PC-3 (cell line): ENCODE results near the gene ARIH2. TPM values are rescaled to one million over a fixed set of nuclear protein-coding genes. Genes with fewer than 3 reads are reported as not detected.
A peak's percentile ranks its signal among the peaks of the same experiment; 100 is the strongest.

Source experiments
- ATAC-seq: fragments of 200-7000 bp; cut with Tn5 transposase; 2 replicates; pipeline ENCODE4 v1.9.1; 2020; ENCODE audit warnings: mild to moderate bottlenecking, moderate library complexity
- BruUV-seq: library from RNA; stranded (reverse); fragments of 400-500 nt; replicated peaks from 2 replicates; lab custom pipeline; 2021; lab: Mats Ljungman, UMichigan
- CTCF ChIA-PET: fragments of 300-600 bp; sonication (Branson Sonifier 250); formaldehyde crosslinking; loops from one replicate; lab custom pipeline; 2022; ENCODE audit warnings: antibody characterized with exemption; lab: Charles Lee
- POLR2A ChIA-PET: fragments of 300-600 bp; sonication (Branson Sonifier 250); formaldehyde crosslinking; loops from one replicate; lab custom pipeline; 2022; ENCODE audit warnings: antibody characterized with exemption; ENCODE audit not compliant: unreplicated experiment; lab: Charles Lee
- DNase-seq: peaks from one replicate; pipeline ENCODE4 v3.0.0-alpha.2; 2015
- H2AFZ ChIP-seq: fragments of 300-600 bp; sonication (generic); 2 replicates; pipeline ENCODE4 v1.6.0; 2016; ENCODE audit warnings: antibody characterized with exemption, low read length
- H3F3A ChIP-seq: fragments of 300-600 bp; sonication (generic); one replicate; pipeline ENCODE4 v1.6.0; 2017; ENCODE audit warnings: antibody characterized with exemption, low read length, control low read depth, mild to moderate bottlenecking; ENCODE audit not compliant: unreplicated experiment
- H3K27ac ChIP-seq: fragments of 300-600 bp; sonication (generic); 2 replicates; pipeline ENCODE4 v1.5.1; 2016; ENCODE audit warnings: mild to moderate bottlenecking, low read length
- H3K27me3 ChIP-seq: fragments of 300-600 bp; sonication (generic); 2 replicates; pipeline ENCODE4 v1.6.1; 2016; ENCODE audit warnings: low read length, mixed read lengths
- H3K36me3 ChIP-seq: fragments of 300-600 bp; sonication (generic); 2 replicates; pipeline ENCODE4 v1.6.1; 2016; ENCODE audit warnings: low read depth, mixed run types, low read length, mixed read lengths
- H3K4me1 ChIP-seq: fragments of 300-600 bp; sonication (generic); 2 replicates; pipeline ENCODE4 v1.5.1; 2016; ENCODE audit warnings: low read length; ENCODE audit not compliant: insufficient read depth
- H3K4me2 ChIP-seq: fragments of 300-600 bp; sonication (generic); 2 replicates; pipeline ENCODE4 v1.6.0; 2016; ENCODE audit warnings: low read length
- H3K4me3 ChIP-seq: fragments of 300-600 bp; sonication (generic); 2 replicates; pipeline ENCODE4 v1.5.1; 2016; ENCODE audit warnings: mild to moderate bottlenecking, low read length, mixed read lengths
- H3K79me2 ChIP-seq: fragments of 300-600 bp; sonication (generic); 2 replicates; pipeline ENCODE4 v1.6.1; 2017; ENCODE audit warnings: low read length, mixed read lengths
- H3K9ac ChIP-seq: fragments of 300-600 bp; sonication (generic); 2 replicates; pipeline ENCODE4 v1.6.0; 2016; ENCODE audit warnings: mild to moderate bottlenecking, low read length
- H3K9me2 ChIP-seq: fragments of 300-600 bp; sonication (generic); replicated peaks from 2 replicates; pipeline ENCODE4 v1.6.1; 2016; ENCODE audit warnings: mixed run types, low read length, mixed read lengths
- H3K9me3 ChIP-seq: fragments of 300-600 bp; sonication (generic); 2 replicates; pipeline ENCODE4 v1.6.1; 2016; ENCODE audit warnings: low read length, mixed read lengths
- H4K20me1 ChIP-seq: fragments of 300-600 bp; sonication (generic); 2 replicates; pipeline ENCODE4 v1.6.1; 2016; ENCODE audit warnings: low read length, mixed read lengths
- EZH2 ChIP-seq: fragments of 300-600 bp; sonication (generic); IDR thresholded peaks from one replicate; pipeline ENCODE4 v1.6.1; 2017; ENCODE audit warnings: antibody characterized with exemption, mild to moderate bottlenecking, low read length; ENCODE audit not compliant: unreplicated experiment
- EZH2phosphoT487 ChIP-seq: fragments of 300-600 bp; sonication (generic); IDR thresholded peaks from 2 replicates; pipeline ENCODE4 v1.6.1; 2018; ENCODE audit warnings: mild to moderate bottlenecking, antibody characterized with exemption, low read length, borderline replicate concordance
- intact Hi-C: fragments of 100-400 bp; cut with micrococcal nuclease; formaldehyde crosslinking; loops from 2 replicates; pipeline ENCODE4 v1.9.0; 2023
- total RNA-seq: library from RNA; depleted of rRNA; stranded (reverse); fragments of >200 nt; gene quantifications from 2 replicates; pipeline ENCODE4 v1.2.3, GENCODE V29; 2014
- TF ChIP-seq, protein P1 (sequence below): fragments of 300-600 bp; sonication (generic); conservative IDR thresholded peaks from 2 replicates; pipeline ENCODE4 v1.5.1; 2017; ENCODE audit warnings: antibody characterized with exemption, low read depth, mild to moderate bottlenecking, low read length

The ARIH2 gene
- total RNA-seq, 1 experiment from 2014 or later: 136 TPM

DNA sequence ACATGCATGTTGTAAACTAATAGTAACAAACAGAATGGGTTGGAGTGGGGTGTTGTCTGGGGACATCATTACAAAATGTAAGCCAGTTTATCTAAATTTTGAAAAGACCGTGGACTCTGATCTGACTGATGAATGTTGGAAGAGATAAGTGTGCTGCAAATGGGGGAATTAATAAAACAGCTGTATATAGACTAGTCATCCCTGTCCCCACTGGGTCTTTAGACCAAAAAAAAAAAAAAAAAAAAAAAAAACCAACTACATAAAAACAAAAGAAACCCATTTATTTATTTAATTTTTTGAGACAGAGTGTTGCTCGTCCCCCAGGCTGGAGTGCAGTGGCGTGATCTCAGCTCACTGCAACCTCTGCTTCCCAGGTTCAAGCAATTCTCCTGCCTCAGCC is 20.0 kb downstream of the ARIH2 start:
- Histone ChIP-seq H3K36me3 (peaks cover 24% of the 10 kb centered on the region), H4K20me1 (0 out of 2 replicates have a peak, but pooled peaks cover 12% of the 10 kb centered on the region), H3F3A (no peaks in the 10 kb centered on the region), H2AFZ (no peak overlapping the region), H3K9me3 (no peaks in the 10 kb centered on the region), H3K27ac (peak overlapping the region; percentile 3; the same call in 1 of the 2 replicates), H3K4me1 (peaks cover 17% of the 10 kb centered on the region), H3K9ac (no peak overlapping the region), H3K79me2 (peaks cover 68% of the 10 kb centered on the region), H3K27me3 (no peaks in the 10 kb centered on the region), H3K4me3 (no peak overlapping the region), H3K9me2 (no peaks in the 10 kb centered on the region), H3K4me2 (peak overlapping the region; percentile 1; the same call in 1 of the 2 replicates)
- ChIA-PET POLR2A (interaction anchor here (0.5 kb wide), 2 partner anchors 19 to 91 kb away, joined by 3 to 5 read pairs; partner anchors contain the start of gene IMPDH2), CTCF (interaction anchor here (0.5 to 0.6 kb wide), 2 partner anchors 47 to 49 kb away, joined by 3 read pairs; no protein-coding TSS in a partner anchor)
- no TSS peak for BruUV-seq
- intact Hi-C loops: loop anchor here (10.0 kb wide), 1 partner anchor 154 kb away; no protein-coding TSS in a partner anchor
- TF ChIP-seq, protein P1, sequence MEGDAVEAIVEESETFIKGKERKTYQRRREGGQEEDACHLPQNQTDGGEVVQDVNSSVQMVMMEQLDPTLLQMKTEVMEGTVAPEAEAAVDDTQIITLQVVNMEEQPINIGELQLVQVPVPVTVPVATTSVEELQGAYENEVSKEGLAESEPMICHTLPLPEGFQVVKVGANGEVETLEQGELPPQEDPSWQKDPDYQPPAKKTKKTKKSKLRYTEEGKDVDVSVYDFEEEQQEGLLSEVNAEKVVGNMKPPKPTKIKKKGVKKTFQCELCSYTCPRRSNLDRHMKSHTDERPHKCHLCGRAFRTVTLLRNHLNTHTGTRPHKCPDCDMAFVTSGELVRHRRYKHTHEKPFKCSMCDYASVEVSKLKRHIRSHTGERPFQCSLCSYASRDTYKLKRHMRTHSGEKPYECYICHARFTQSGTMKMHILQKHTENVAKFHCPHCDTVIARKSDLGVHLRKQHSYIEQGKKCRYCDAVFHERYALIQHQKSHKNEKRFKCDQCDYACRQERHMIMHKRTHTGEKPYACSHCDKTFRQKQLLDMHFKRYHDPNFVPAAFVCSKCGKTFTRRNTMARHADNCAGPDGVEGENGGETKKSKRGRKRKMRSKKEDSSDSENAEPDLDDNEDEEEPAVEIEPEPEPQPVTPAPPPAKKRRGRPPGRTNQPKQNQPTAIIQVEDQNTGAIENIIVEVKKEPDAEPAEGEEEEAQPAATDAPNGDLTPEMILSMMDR: no peak
- no peak for TF ChIP-seq EZH2
- no peak for TF ChIP-seq EZH2phosphoT487
- no peak for DNase-seq
- no peak for ATAC-seq

DNA sequence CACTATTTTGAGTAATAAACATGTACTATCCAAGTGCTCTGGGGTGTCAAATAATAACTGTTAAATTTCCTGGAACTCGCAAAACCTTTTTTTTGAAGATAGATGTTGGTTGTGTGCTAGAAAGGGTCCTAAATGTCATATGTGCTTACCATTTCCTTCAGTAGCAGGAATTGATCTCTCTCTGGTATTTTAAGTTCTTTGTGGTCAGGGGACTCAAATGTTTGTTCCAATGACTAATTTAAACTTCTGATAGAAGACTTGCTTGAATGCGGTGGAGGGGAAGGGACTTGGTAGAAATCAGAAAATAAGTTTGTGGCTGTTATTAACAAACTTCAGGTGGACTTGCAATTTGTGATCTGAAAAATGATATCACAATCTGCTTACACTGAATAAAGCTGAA is 26.8 kb downstream of the ARIH2 start:
- no peak overlapping the region for H3K27ac ChIP-seq
- POLR2A ChIA-PET: no interaction called here
- H3K4me3 ChIP-seq: no peak overlapping the region
- no peak overlapping the region for H3K9ac ChIP-seq
- TF ChIP-seq EZH2phosphoT487: no peak
- TF ChIP-seq EZH2: no peak
- TF ChIP-seq, protein P1: no peak
- no peaks in the 10 kb centered on the region for H3K9me3 ChIP-seq
- CTCF ChIA-PET: no interaction called here
- no peaks in the 10 kb centered on the region; the same call in 1 of the 2 replicates for H3K36me3 ChIP-seq
- H4K20me1 ChIP-seq: no peaks in the 10 kb centered on the region
- H3K27me3 ChIP-seq: no peaks in the 10 kb centered on the region
- no peak overlapping the region for H3K4me2 ChIP-seq
- no peaks in the 10 kb centered on the region for H3K4me1 ChIP-seq
- H2AFZ ChIP-seq: no peak overlapping the region
- BruUV-seq: no TSS peak
- no peak for DNase-seq
- no peaks in the 10 kb centered on the region for H3K9me2 ChIP-seq
- peaks cover 34% of the 10 kb centered on the region for H3K79me2 ChIP-seq
- no peaks in the 10 kb centered on the region for H3F3A ChIP-seq
- no peak for ATAC-seq
- intact Hi-C loops: no loop called here

DNA sequence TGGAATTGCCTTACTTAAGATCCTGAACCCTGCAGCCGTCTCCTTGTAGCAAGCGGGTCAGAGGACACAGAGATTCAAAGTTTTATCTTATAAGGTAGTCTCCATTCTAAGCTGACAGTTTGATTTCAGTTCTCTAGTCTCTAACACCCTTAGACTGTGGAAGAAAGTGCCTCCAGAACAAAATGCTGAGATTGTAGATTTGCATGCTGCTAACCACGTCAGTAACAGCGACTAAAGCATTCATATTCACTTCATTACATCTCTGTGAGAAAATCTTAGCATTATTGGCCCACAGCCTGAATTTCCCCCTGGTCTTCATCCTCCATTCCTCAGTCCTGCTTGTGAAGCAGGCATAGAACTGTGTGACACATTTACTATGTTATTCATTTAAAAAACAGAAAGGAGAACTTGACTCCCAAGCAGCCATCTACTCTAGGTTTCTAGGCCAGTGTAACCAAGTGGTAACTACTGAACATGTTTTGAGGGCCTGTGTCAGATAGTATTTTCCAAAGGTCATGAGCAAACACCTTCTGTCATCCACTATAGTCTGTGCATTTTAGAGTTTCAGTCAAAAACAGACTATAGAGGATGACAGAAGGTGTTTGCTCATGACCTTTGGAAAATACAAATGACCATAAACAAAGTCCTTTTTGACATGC is 27.4 kb downstream of the ARIH2 start:
- H3K27ac ChIP-seq: no peak overlapping the region
- DNase-seq (no peak), ATAC-seq (no peak)
- H3K9me2 ChIP-seq: no peaks in the 10 kb centered on the region
- CTCF ChIA-PET: interaction anchor here (0.8 kb wide), 1 partner anchor 248 kb away, joined by 3 read pairs; no protein-coding TSS in a partner anchor
- BruUV-seq: no TSS peak
- intact Hi-C loops: no loop called here
- no peaks in the 10 kb centered on the region for H4K20me1 ChIP-seq
- no peak overlapping the region for H3K4me2 ChIP-seq
- no peak overlapping the region for H2AFZ ChIP-seq
- no peaks in the 10 kb centered on the region for H3K27me3 ChIP-seq
- no peaks in the 10 kb centered on the region for H3K4me1 ChIP-seq
- TF ChIP-seq EZH2: no peak
- TF ChIP-seq, protein P1: no peak
- no peak for TF ChIP-seq EZH2phosphoT487
- peaks cover 38% of the 10 kb centered on the region for H3K79me2 ChIP-seq
- no peaks in the 10 kb centered on the region for H3K9me3 ChIP-seq
- H3K9ac ChIP-seq: no peak overlapping the region
- H3F3A ChIP-seq: no peaks in the 10 kb centered on the region
- POLR2A ChIA-PET: no interaction called here
- H3K4me3 ChIP-seq: no peak overlapping the region
- H3K36me3 ChIP-seq: no peaks in the 10 kb centered on the region; the same call in 1 of the 2 replicates
